DMS 273 (cell line): ENCODE data around the gene TBC1D2B.

Experiments used
- DNase-seq: peaks from one replicate; lab custom pipeline; 2025; ENCODE audit not compliant: unreplicated experiment; lab: John Stamatoyannopoulos, UW

Gene TBC1D2B

DNA sequence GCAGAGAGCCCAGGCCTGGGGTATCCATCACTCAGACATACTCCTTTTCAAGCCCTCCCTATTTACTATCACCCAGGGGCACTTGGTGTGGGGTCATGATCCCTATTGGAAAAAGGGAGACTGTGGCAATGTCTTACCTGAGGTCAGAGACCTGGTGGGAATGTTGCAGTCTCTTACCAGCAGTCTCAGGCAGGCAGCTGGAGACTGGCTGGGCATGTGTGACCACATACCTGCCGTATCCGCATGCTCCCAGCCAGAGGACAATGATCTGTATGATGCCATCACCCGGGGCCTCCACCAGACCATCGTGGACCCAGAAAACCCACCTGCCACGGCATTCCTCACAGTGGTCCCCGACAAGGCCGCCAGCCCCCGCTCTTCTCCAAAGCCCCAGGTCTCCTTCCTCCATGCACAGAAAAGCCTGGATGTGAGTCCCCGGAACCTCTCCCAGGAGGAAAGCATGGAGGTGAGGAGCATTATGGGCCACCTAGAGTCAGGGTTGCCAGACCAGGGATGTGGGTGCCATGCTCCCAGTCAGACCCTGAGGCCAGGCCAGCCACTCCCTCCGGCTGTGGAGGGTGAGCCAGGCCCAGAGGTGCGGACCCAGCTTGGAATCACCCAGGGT is 20.7 kb upstream of the TBC1D2B start:
- no peak for DNase-seq

DNA sequence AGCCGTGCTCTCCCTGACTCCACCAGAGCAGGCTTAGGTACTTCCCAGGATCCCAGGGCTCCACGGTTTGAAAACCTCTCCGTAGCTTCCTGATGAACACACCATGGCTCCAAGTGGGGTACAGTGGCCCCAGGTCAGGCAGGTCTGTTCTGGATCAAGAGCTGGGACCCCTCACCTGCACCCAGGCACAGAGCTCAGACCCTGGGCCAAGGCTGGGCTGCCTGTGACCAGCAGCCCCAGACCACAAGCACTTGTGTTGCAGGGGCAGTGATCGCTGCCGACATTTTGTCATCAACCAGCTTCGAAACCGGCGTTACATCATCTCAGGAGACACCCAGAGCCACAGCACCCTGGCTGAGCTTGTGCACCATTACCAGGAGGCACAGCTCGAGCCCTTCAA is 20.2 kb upstream of the TBC1D2B start:
- DNase-seq: no peak

GRCh38 chr15:78093242-78094020 is 15.9 kb upstream of the TBC1D2B start:
- no peak for DNase-seq

- no peak for DNase-seq
These were observed 14.9 kb upstream of the TBC1D2B start, which contains the start of gene SH2D7 for GRCh38 chr15:78092261-78093041. Gene SH2D7 (plus strand): TSS chr15:78092561. CDS start chr15:78092585, 24 bp downstream.

GRCh38 chr15:78090422-78091063 is 13.0 kb upstream of the TBC1D2B start:
- no peak for DNase-seq

GRCh38 chr15:78088773-78089080 is 11.2 kb upstream of the TBC1D2B start:
- DNase-seq: no peak

GRCh38 chr15:78087951-78088772 is 10.7 kb upstream of the TBC1D2B start:
- DNase-seq: no peak

GRCh38 chr15:78085928-78086327 is 8.4 kb upstream of the TBC1D2B start:
- no peak for DNase-seq

DNA sequence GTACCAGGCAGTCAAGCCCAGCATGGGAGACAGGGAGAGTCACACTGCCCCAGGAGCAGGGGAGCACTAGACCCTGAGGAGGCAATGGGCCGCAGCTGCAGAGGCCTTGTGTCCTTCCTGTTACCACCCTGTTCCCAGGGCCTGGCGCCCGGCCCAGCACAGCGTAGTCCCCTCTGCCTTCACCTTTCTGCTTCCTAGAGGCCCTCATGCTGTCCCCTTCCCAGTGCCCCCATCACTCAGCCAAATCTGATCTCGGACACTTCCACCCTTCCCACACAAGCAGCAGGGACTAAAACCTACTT is 6.9 kb upstream of the TBC1D2B start:
- DNase-seq: no peak

- no peak for DNase-seq
These were observed 6.4 kb upstream of the TBC1D2B start for GRCh38 chr15:78083687-78084448.

GRCh38 chr15:78083186-78083585 is 5.7 kb upstream of the TBC1D2B start:
- DNase-seq: no peak

DNA sequence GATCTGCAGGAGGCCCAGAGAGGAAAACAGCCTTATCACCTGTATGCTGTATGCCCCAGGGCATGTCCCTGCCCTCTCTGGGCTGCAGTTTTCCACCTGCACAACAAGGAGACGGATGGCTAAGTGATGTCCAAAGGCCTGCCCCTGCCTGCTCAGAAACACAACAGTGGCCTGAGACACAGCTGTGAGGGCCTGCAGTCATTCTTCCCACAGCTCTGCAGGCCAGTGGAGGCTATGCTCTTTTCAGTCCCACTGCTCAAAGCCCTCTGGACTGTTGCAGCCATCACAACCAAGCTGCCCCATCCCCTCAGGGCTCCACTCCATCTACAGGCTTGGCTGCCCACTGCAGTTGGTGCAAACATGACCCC is 5.2 kb upstream of the TBC1D2B start:
- no peak for DNase-seq

- DNase-seq: no peak
These were observed 4.7 kb upstream of the TBC1D2B start for GRCh38 chr15:78082106-78082742.

DNA sequence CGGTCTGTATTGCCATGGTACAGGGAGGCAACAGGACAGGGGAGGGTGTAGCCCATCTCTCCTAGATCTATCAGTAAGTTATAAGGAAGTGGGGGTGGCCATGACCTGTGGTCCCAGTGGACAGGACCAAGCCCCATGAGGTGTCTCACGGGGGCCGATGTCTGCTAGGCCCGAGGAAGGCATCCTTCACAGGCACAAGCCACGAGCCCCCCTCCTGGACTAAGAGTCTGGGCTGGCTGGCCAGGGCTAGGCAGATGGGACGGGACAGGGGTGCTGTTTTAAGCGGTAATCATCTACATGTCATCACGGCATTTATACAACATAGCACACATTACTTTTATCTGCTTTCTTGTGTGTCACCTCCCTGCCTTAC is 2.6 kb upstream of the TBC1D2B start:
- DNase-seq: no peak

DNA sequence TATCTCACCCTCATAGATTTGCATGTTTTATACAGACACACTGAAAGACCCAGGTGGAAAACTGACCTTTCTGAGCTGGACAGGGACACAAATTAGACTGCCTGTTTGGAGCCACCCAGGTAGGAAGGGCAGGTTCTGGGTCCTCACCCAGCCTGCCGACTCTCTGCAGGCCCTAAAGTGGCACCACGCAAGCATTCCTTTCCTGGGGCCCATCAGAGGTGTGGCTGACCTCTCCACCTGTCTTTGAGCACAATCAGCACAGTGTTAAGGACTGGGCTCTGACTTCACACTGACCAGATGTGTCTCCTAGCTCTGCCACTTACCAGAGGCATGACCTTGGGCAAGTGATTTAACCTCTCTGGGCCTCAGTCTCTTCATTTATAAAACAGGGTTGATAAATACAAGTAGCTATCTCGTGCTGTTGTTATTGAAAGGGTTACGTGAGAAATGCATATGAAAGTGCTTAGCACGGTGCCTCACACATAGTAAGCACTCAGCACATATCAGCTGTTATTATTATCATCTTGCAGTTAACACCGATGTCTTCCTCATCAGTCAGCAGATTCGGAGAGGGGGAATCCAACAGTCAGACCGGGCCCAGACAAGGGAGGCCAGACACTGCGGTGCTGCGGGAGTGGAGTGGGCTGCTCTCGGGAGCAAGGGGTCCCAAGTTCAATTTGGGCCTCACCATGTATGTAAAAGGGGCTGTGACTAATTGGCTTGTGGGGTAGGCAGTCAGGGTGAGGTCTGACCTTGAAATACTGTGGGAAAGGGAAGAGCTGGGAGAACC is 2.0 kb upstream of the TBC1D2B start:
- no peak for DNase-seq

DNA sequence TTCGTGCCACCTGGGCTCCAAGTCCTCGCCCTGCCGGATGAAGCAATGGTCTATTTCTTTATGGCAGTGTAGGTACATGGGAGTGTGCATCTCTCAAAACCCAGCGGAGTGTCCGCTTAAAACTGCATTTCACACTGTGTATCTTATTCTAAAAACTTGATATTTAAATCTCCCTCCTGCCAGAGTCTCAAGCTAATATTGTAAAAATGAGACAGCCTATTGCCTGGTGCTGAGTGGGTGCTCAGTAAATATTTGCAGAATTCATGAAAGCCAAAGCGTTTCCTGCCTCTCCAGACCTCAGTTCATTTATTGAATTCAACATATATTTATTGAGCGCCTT is 330 bp upstream of the TBC1D2B start:
- no peak for DNase-seq

GRCh38 chr15:78076231-78077052 is 1.1 kb downstream of the TBC1D2B start:
- peak; percentile 40 for DNase-seq

- DNase-seq: peak; percentile 87
These were observed 1.9 kb downstream of the TBC1D2B start for GRCh38 chr15:78075490-78076230.
